Astrocyte (in vitro differentiated cells and primary cell): ENCODE measurements around the gene AGXT2. TPM values are rescaled to one million over a fixed set of nuclear protein-coding genes. Genes with fewer than 3 reads are reported as not detected.

ENCODE experiments used
- DNase-seq: peaks from one replicate; pipeline ENCODE4 v3.0.0-alpha.2; 2010; ENCODE audit warnings: low read depth
- FAIRE-seq: peaks from 2 replicates; lab custom pipeline; 2011; peaks lifted over from hg19 to GRCh38; lab: Jason Lieb, UNC
- H2AFZ ChIP-seq: 2 replicates; pipeline ENCODE4 v1.6.0; 2012; ENCODE audit warnings: low read depth, low read length, inconsistent platforms
- H3K27ac ChIP-seq: 2 replicates; pipeline ENCODE4 v1.5.1; 2011; ENCODE audit warnings: low read depth, low read length, inconsistent platforms
- H3K27me3 ChIP-seq: 2 replicates; pipeline ENCODE4 v1.6.0; 2011; ENCODE audit warnings: low read length, inconsistent platforms; ENCODE audit not compliant: insufficient read depth
- H3K36me3 ChIP-seq: 2 replicates; pipeline ENCODE4 v1.5.1; 2011; ENCODE audit warnings: low read length, inconsistent platforms; ENCODE audit not compliant: insufficient read depth
- H3K4me1 ChIP-seq: 2 replicates; pipeline ENCODE4 v1.5.1; 2011; ENCODE audit warnings: low read length, inconsistent platforms; ENCODE audit not compliant: insufficient read depth
- H3K4me2 ChIP-seq: 2 replicates; pipeline ENCODE4 v1.6.0; 2012; ENCODE audit warnings: low read length, inconsistent platforms
- H3K4me3 ChIP-seq: 2 replicates; pipeline ENCODE4 v1.5.1; 2011; ENCODE audit warnings: low read depth, mild to moderate bottlenecking, low read length, inconsistent platforms; ENCODE audit not compliant: insufficient read depth
- H3K79me2 ChIP-seq: 2 replicates; pipeline ENCODE4 v1.6.0; 2012; ENCODE audit warnings: mild to moderate bottlenecking, low read length, inconsistent platforms; ENCODE audit not compliant: insufficient read depth
- H3K9ac ChIP-seq: 2 replicates; pipeline ENCODE4 v1.6.0; 2012; ENCODE audit warnings: mild to moderate bottlenecking, low read length, inconsistent platforms
- H3K9me3 ChIP-seq: 2 replicates; pipeline ENCODE4 v1.5.1; 2012; ENCODE audit warnings: low read depth, mild to moderate bottlenecking, low read length, inconsistent platforms; ENCODE audit not compliant: insufficient read depth
- H4K20me1 ChIP-seq: 2 replicates; pipeline ENCODE4 v1.6.0; 2012; ENCODE audit warnings: low read length, inconsistent platforms; ENCODE audit not compliant: insufficient read depth
- H3K27ac Mint-ChIP-seq: one replicate; pipeline ENCODE4 v1.8.0; 2021; ENCODE audit warnings: mild to moderate bottlenecking, mixed read lengths; ENCODE audit not compliant: unreplicated experiment
- H3K27me3 Mint-ChIP-seq: one replicate; pipeline ENCODE4 v1.8.0; 2021; ENCODE audit warnings: low read depth, mixed read lengths; ENCODE audit not compliant: unreplicated experiment
- H3K36me3 Mint-ChIP-seq: one replicate; pipeline ENCODE4 v1.8.0; 2021; ENCODE audit warnings: low read depth, mixed read lengths; ENCODE audit not compliant: unreplicated experiment
- H3K4me1 Mint-ChIP-seq: one replicate; pipeline ENCODE4 v1.8.0; 2021; ENCODE audit warnings: low read depth, mixed read lengths; ENCODE audit not compliant: unreplicated experiment
- H3K4me3 Mint-ChIP-seq: one replicate; pipeline ENCODE4 v1.8.0; 2021; ENCODE audit warnings: mild to moderate bottlenecking, moderate library complexity, mixed read lengths; ENCODE audit not compliant: unreplicated experiment
- H3K9me3 Mint-ChIP-seq: one replicate; pipeline ENCODE4 v1.8.0; 2021; ENCODE audit warnings: mild to moderate bottlenecking, mixed read lengths; ENCODE audit not compliant: unreplicated experiment
- EZH2 ChIP-seq: IDR thresholded peaks from 2 replicates; pipeline ENCODE4 v1.6.1; 2012; ENCODE audit warnings: mild to moderate bottlenecking, low read length, inconsistent platforms; ENCODE audit not compliant: insufficient read depth
- total RNA-seq: library from RNA; stranded (reverse); gene quantifications from 2 replicates; pipeline ENCODE4 v1.2.1, GENCODE V29; 2021
- TF ChIP-seq, protein P1 (sequence below): IDR thresholded peaks from 2 replicates; pipeline ENCODE4 v1.5.1; 2011; ENCODE audit warnings: low read depth, mild to moderate bottlenecking, inconsistent platforms, low read length, moderate library complexity; ENCODE audit not compliant: insufficient read depth

Gene AGXT2
- total RNA-seq, 1 donor from 2014 or later = not detected

DNA sequence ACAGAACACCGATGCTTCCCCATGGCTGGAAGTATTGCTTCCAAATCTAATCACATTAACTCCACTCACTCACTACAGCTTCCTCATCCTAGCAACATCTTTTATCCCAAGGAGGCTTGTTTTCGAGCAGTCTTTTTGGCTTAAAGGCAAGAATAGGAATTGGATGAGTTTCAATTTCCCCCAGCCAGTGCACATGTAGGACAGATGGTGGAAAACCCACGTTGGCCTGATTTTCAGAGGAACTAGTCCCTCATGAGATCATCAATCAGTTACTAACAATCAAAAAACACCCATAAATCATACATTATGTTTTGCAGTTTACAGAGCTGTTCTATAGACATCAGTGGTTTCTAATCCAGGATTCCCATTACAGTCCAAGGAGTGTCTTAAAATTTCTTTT is 48.5 kb upstream of the AGXT2 start:
- no peak overlapping the region for H3K4me3 ChIP-seq
- H2AFZ ChIP-seq = no peak overlapping the region
- peaks cover 8% of the 10 kb centered on the region for H3K27me3 Mint-ChIP-seq
- peaks cover 2% of the 10 kb centered on the region for H3K9me3 Mint-ChIP-seq
- DNase-seq (no peak), FAIRE-seq (no peak)
- H3K79me2 ChIP-seq = no peaks in the 10 kb centered on the region
- no peak overlapping the region for H3K27ac ChIP-seq
- no peak overlapping the region for H3K4me3 Mint-ChIP-seq
- no peak for TF ChIP-seq EZH2
- H3K4me2 ChIP-seq = no peak overlapping the region
- H3K36me3 Mint-ChIP-seq = peaks cover 4% of the 10 kb centered on the region
- H3K9ac ChIP-seq = no peak overlapping the region
- no peak overlapping the region for H3K27ac Mint-ChIP-seq
- peaks cover 6% of the 10 kb centered on the region for H3K27me3 ChIP-seq
- H3K4me1 Mint-ChIP-seq = no peaks in the 10 kb centered on the region
- no peaks in the 10 kb centered on the region for H3K9me3 ChIP-seq
- H3K4me1 ChIP-seq = no peaks in the 10 kb centered on the region
- H3K36me3 ChIP-seq = no peaks in the 10 kb centered on the region
- no peaks in the 10 kb centered on the region for H4K20me1 ChIP-seq

DNA sequence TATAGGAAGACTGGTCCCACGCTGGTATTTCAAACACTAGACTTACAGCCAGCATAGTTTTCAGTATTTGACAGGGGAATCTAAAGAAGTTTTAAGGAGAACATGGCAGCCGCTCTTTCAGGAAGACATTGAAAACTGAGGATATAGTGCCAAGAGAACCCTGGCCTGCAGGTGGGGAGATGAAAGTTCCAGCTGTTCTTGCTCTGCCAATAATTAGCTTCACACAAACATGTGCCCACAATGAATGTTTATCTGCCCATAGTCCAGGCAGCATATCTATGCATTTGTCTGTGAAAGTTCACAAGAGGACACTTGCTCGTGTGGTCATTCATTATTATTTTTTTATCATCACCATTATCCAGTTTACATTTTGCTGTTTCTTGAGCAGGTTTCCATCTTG is 47.6 kb upstream of the AGXT2 start:
- H3K9ac ChIP-seq = no peak overlapping the region
- no peak overlapping the region for H3K27ac ChIP-seq
- H3K27me3 Mint-ChIP-seq = peaks cover 8% of the 10 kb centered on the region
- H3K36me3 ChIP-seq = no peaks in the 10 kb centered on the region
- no peak overlapping the region for H3K27ac Mint-ChIP-seq
- H3K4me3 Mint-ChIP-seq = no peak overlapping the region
- DNase-seq (no peak), FAIRE-seq (no peak)
- no peak overlapping the region for H2AFZ ChIP-seq
- TF ChIP-seq, protein P1, sequence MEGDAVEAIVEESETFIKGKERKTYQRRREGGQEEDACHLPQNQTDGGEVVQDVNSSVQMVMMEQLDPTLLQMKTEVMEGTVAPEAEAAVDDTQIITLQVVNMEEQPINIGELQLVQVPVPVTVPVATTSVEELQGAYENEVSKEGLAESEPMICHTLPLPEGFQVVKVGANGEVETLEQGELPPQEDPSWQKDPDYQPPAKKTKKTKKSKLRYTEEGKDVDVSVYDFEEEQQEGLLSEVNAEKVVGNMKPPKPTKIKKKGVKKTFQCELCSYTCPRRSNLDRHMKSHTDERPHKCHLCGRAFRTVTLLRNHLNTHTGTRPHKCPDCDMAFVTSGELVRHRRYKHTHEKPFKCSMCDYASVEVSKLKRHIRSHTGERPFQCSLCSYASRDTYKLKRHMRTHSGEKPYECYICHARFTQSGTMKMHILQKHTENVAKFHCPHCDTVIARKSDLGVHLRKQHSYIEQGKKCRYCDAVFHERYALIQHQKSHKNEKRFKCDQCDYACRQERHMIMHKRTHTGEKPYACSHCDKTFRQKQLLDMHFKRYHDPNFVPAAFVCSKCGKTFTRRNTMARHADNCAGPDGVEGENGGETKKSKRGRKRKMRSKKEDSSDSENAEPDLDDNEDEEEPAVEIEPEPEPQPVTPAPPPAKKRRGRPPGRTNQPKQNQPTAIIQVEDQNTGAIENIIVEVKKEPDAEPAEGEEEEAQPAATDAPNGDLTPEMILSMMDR = no peak
- no peak for TF ChIP-seq EZH2
- H3K36me3 Mint-ChIP-seq = peaks cover 4% of the 10 kb centered on the region
- no peaks in the 10 kb centered on the region for H3K4me1 ChIP-seq
- no peak overlapping the region for H3K4me3 ChIP-seq
- H3K27me3 ChIP-seq = peaks cover 4% of the 10 kb centered on the region
- H3K79me2 ChIP-seq = no peaks in the 10 kb centered on the region
- H3K9me3 ChIP-seq = no peaks in the 10 kb centered on the region
- peaks cover 2% of the 10 kb centered on the region for H3K9me3 Mint-ChIP-seq
- no peaks in the 10 kb centered on the region for H3K4me1 Mint-ChIP-seq
- H4K20me1 ChIP-seq = no peaks in the 10 kb centered on the region
- H3K4me2 ChIP-seq = no peak overlapping the region

DNA sequence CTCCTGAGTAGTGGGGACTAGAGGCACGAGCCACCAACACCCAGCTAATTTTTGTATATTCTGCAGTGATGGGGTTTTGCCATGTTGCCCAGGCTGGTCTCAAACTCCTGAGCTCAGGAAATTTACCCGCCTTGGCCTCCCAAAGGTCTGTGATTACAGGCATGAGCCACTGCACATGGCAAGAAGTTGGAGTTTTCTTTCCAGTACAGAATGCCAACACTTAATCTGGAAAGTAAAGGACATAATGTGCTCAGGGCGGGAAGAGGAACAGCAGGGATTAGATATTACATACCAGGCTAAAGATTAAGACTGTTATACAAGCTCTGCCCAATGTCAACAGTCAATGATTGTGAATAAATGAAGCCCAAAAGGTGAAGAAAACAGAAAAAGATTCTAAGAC is 47.2 kb upstream of the AGXT2 start:
- FAIRE-seq (no peak), DNase-seq (no peak)
- no peaks in the 10 kb centered on the region for H3K36me3 ChIP-seq
- no peak overlapping the region for H2AFZ ChIP-seq
- no peak overlapping the region for H3K4me3 ChIP-seq
- H4K20me1 ChIP-seq = no peaks in the 10 kb centered on the region
- H3K79me2 ChIP-seq = no peaks in the 10 kb centered on the region
- no peak overlapping the region for H3K4me2 ChIP-seq
- H3K9me3 Mint-ChIP-seq = peaks cover 2% of the 10 kb centered on the region
- no peak overlapping the region for H3K27ac Mint-ChIP-seq
- peaks cover 8% of the 10 kb centered on the region for H3K27me3 Mint-ChIP-seq
- peaks cover 4% of the 10 kb centered on the region for H3K27me3 ChIP-seq
- no peak overlapping the region for H3K27ac ChIP-seq
- H3K9ac ChIP-seq = no peak overlapping the region
- TF ChIP-seq, protein P1 = no peak
- no peak for TF ChIP-seq EZH2
- no peak overlapping the region for H3K4me3 Mint-ChIP-seq
- peaks cover 4% of the 10 kb centered on the region for H3K36me3 Mint-ChIP-seq
- no peaks in the 10 kb centered on the region for H3K4me1 Mint-ChIP-seq
- H3K9me3 ChIP-seq = no peaks in the 10 kb centered on the region
- H3K4me1 ChIP-seq = no peaks in the 10 kb centered on the region
